DND-41 (cell line): ENCODE measurements around the gene TEDC2.

Experiments used
- ATAC-seq: fragments of 200-7000 bp; cut with Tn5 transposase; 3 replicates; pipeline ENCODE4 v1.9.1; 2021; ENCODE audit warnings: low read depth; ENCODE audit not compliant: insufficient read depth
- DNase-seq: peaks from one replicate; pipeline ENCODE4 v3.0.0-alpha.2; 2020
- H2AFZ ChIP-seq: 2 replicates; pipeline ENCODE4 v1.6.0; 2012; ENCODE audit warnings: low read depth, low read length
- H3K27ac ChIP-seq: 2 replicates; pipeline ENCODE4 v1.5.1; 2012; ENCODE audit warnings: low read length, inconsistent platforms
- H3K27me3 ChIP-seq: fragments of 200-600 bp; sonication (generic); 2 replicates; pipeline ENCODE4 v1.6.0; 2012; ENCODE audit warnings: low read length, mild to moderate bottlenecking, inconsistent platforms; ENCODE audit not compliant: insufficient read depth, poor library complexity
- H3K36me3 ChIP-seq: 2 replicates; pipeline ENCODE4 v1.5.1; 2012; ENCODE audit warnings: low read length, inconsistent platforms; ENCODE audit not compliant: insufficient read depth
- H3K4me1 ChIP-seq: 2 replicates; pipeline ENCODE4 v1.5.1; 2012; ENCODE audit warnings: mild to moderate bottlenecking, low read length; ENCODE audit not compliant: insufficient read depth
- H3K4me2 ChIP-seq: 2 replicates; pipeline ENCODE4 v1.6.0; 2012; ENCODE audit warnings: mild to moderate bottlenecking, moderate library complexity, low read length, inconsistent platforms; ENCODE audit not compliant: insufficient read depth
- H3K4me3 ChIP-seq, 2 experiments: fragments of 200-600 bp in 1 of 2; shearing (Covaris generic) in 1 of 2; 2 replicates each; pipeline ENCODE4 v1.5.1; 2012 to 2016; ENCODE audit warnings: inconsistent platforms in 2 of 2, low read length in 2 of 2, mild to moderate bottlenecking in 2 of 2, low read depth in 1 of 2, moderate library complexity in 1 of 2
- H3K79me2 ChIP-seq: 2 replicates; pipeline ENCODE4 v1.6.0; 2012; ENCODE audit warnings: low read length, inconsistent platforms; ENCODE audit not compliant: insufficient read depth
- H3K9ac ChIP-seq: 2 replicates; pipeline ENCODE4 v1.6.0; 2012; ENCODE audit warnings: low read depth, mild to moderate bottlenecking, inconsistent platforms, low read length, moderate library complexity
- H3K9me3 ChIP-seq: 2 replicates; pipeline ENCODE4 v1.5.1; 2012; ENCODE audit warnings: low read length, moderate library complexity, mild to moderate bottlenecking, inconsistent platforms; ENCODE audit not compliant: insufficient read depth, severe bottlenecking
- H4K20me1 ChIP-seq: 2 replicates; pipeline ENCODE4 v1.6.0; 2012; ENCODE audit warnings: low read length; ENCODE audit not compliant: insufficient read depth
- EZH2 ChIP-seq: IDR thresholded peaks from 3 replicates; pipeline ENCODE4 v1.6.1; 2012; ENCODE audit warnings: borderline replicate concordance, low read depth, mild to moderate bottlenecking, moderate library complexity, low read length, inconsistent platforms; ENCODE audit not compliant: severe bottlenecking
- TF ChIP-seq, protein P1 (sequence below): IDR thresholded peaks from 2 replicates; pipeline ENCODE4 v1.5.1; 2012; ENCODE audit warnings: borderline replicate concordance, low read length, moderate library complexity, mild to moderate bottlenecking; ENCODE audit not compliant: poor library complexity, severe bottlenecking; ENCODE audit errors: extremely low read depth

Gene TEDC2

DNA sequence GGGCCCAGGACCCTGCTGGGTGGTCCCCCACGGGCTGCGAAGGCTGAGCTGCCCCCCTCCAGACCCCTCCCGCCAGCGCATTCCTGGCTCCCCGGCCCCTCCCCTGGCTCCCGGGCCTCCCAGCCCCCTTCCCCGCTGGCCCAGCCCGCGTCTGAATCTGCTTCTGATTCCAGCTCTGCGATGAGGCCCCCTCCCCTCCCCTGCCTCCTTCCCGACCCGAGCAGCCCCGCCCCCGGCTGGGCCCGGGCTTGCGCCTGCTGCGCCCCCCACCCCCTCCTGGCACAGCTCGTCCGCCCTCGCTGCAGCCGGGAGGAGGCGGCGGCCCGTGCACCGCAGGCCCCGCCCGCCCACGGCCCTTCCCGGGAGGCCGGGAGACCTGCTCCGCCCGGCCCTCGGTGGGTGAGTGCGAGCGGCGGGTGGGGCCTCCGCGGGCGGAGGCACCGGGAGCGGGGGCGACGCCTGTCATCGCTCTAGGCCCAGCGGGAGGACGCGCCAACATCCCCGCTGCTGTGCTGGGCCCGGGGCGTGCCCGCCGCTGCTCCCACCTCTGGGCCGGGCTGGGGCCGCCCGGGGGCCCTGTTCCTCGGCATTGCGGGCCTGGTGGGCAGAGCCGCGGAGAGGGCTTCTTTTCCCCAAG lies 11.2 kb downstream of the TEDC2 start, which contains the start of gene NTN3:
NTN3 (plus strand) TSS at position 282 of the 637 bp plus-strand sequence. CDS start 405 bp downstream, outside the sequence.
- H4K20me1 ChIP-seq = peaks cover 48% of the 10 kb centered on the region
- ATAC-seq = peak; percentile 28
- no peaks in the 10 kb centered on the region for H3K9me3 ChIP-seq
- peak within 1 kb of the TSS in 1 of 2 experiments; percentile 34; a peak in 2 of 4 replicates for H3K4me3 ChIP-seq
- H3K79me2 ChIP-seq = peaks cover 12% of the 10 kb centered on the region
- peak within 1 kb of the TSS; percentile 39; the same call in 1 of the 2 replicates for H3K9ac ChIP-seq
- H3K27ac ChIP-seq = peak within 1 kb of the TSS; percentile 66
- H3K36me3 ChIP-seq = no peaks in the 10 kb centered on the region; the same call in 1 of the 2 replicates
- peak; percentile 49 for TF ChIP-seq EZH2
- TF ChIP-seq, protein P1, sequence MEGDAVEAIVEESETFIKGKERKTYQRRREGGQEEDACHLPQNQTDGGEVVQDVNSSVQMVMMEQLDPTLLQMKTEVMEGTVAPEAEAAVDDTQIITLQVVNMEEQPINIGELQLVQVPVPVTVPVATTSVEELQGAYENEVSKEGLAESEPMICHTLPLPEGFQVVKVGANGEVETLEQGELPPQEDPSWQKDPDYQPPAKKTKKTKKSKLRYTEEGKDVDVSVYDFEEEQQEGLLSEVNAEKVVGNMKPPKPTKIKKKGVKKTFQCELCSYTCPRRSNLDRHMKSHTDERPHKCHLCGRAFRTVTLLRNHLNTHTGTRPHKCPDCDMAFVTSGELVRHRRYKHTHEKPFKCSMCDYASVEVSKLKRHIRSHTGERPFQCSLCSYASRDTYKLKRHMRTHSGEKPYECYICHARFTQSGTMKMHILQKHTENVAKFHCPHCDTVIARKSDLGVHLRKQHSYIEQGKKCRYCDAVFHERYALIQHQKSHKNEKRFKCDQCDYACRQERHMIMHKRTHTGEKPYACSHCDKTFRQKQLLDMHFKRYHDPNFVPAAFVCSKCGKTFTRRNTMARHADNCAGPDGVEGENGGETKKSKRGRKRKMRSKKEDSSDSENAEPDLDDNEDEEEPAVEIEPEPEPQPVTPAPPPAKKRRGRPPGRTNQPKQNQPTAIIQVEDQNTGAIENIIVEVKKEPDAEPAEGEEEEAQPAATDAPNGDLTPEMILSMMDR = no peak
- no peak within 1 kb of the TSS for H2AFZ ChIP-seq
- peak; percentile 52 for DNase-seq
- H3K4me2 ChIP-seq = peak within 1 kb of the TSS; percentile 80
- peaks cover 81% of the 10 kb centered on the region for H3K4me1 ChIP-seq
- H3K27me3 ChIP-seq = peaks cover 41% of the 10 kb centered on the region

DNA sequence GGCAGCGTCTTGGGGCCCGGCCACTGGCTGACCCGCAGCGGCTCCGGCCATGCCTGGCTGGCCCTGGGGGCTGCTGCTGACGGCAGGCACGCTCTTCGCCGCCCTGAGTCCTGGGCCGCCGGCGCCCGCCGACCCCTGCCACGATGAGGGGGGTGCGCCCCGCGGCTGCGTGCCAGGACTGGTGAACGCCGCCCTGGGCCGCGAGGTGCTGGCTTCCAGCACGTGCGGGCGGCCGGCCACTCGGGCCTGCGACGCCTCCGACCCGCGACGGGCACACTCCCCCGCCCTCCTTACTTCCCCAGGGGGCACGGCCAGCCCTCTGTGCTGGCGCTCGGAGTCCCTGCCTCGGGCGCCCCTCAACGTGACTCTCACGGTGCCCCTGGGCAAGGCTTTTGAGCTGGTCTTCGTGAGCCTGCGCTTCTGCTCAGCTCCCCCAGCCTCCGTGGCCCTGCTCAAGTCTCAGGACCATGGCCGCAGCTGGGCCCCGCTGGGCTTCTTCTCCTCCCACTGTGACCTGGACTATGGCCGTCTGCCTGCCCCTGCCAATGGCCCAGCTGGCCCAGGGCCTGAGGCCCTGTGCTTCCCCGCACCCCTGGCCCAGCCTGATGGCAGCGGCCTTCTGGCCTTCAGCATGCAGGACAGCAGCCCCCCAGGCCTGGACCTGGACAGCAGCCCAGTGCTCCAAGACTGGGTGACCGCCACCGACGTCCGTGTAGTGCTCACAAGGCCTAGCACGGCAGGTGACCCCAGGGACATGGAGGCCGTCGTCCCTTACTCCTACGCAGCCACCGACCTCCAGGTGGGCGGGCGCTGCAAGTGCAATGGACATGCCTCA lies 12.0 kb downstream of the TEDC2 start:
- Histone ChIP-seq H3K27me3 (peaks cover 41% of the 10 kb centered on the region), H3K9me3 (no peaks in the 10 kb centered on the region), H2AFZ (no peak overlapping the region), H3K27ac (no peak overlapping the region), H4K20me1 (peaks cover 55% of the 10 kb centered on the region), H3K36me3 (no peaks in the 10 kb centered on the region; the same call in 1 of the 2 replicates), H3K4me2 (peak overlapping the region; percentile 80), H3K4me1 (peaks cover 88% of the 10 kb centered on the region), H3K4me3 (peak overlapping the region in 1 of 2 experiments; percentile 34; a peak in 2 of 4 replicates), H3K79me2 (peaks cover 20% of the 10 kb centered on the region), H3K9ac (peak overlapping the region; percentile 39; the same call in 1 of the 2 replicates)
- DNase-seq = no peak
- no peak for TF ChIP-seq EZH2
- TF ChIP-seq, protein P1 = no peak
- no peak for ATAC-seq

DNA sequence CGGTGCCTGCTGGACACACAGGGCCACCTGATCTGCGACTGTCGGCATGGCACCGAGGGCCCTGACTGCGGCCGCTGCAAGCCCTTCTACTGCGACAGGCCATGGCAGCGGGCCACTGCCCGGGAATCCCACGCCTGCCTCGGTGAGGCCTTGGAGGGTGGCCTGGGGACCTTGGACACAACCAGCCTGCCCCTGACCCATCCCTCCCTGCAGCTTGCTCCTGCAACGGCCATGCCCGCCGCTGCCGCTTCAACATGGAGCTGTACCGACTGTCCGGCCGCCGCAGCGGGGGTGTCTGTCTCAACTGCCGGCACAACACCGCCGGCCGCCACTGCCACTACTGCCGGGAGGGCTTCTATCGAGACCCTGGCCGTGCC lies 12.6 kb downstream of the TEDC2 start:
- Histone ChIP-seq H3K4me2 (peak overlapping the region; percentile 80; the same call in 1 of the 2 replicates), H3K27me3 (peaks cover 41% of the 10 kb centered on the region), H4K20me1 (peaks cover 54% of the 10 kb centered on the region), H3K27ac (no peak overlapping the region), H3K4me1 (peaks cover 83% of the 10 kb centered on the region), H3K9ac (no peak overlapping the region; the same call in 1 of the 2 replicates), H3K4me3 (no peak overlapping the region), H2AFZ (no peak overlapping the region), H3K9me3 (no peaks in the 10 kb centered on the region), H3K36me3 (no peaks in the 10 kb centered on the region; the same call in 1 of the 2 replicates), H3K79me2 (peaks cover 26% of the 10 kb centered on the region)
- no peak for DNase-seq
- TF ChIP-seq EZH2 = no peak
- TF ChIP-seq, protein P1 = no peak
- ATAC-seq = no peak
